Measurements from ENCODE around the gene PDZRN4. TPM values are rescaled to one million over a fixed set of nuclear protein-coding genes. Genes with fewer than 3 reads are reported as not detected.

Gene PDZRN4
- total RNA-seq, 1 experiment from 2014 or later = not detected

DNA sequence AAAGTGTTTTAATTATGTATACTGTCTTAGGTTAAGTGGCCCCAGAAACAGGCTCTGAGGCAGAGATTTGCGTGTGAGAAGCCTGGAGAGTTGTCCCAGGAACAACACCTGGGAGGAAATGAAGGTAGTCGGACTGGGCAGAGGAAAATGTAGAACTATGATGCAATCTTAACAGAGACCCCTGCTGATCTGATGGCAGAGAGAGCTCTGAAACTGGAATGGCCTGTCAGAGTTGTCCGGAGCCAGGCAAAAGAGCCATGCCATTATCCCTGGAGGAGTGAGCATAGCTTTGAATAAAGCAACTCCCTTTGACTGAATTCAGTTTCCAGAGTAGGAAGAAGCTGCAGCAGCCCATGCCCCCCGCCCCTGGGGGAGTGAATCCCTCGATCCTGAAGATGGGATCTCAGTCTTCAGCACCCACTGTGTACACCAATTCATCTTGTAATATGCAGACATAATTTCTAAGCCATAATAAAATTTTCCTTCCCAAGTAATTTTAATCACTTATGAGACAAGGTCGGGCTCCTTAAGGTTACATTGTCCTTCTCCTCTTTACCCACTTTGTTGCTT is 264.8 kb downstream of the PDZRN4 start:
- no peak for DNase-seq (ENCODE audit: low read depth)

DNA sequence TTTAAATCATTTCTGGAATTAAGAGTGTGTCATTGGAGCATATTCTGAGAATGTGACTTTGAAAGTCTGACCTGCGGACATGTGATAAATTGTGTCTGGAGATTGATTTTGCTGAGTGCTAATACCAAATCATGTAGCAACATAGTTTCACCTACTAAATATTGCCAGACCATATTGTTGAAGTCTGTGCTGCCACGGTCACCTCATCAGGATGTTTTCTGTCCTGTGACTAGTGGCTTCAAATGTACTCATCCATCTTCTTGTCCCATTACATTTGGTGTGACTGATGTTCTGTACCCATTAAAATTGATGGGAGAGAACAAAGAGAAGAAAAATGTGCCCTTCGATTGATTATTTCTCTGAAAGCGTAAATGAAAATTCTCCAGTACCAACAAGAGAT is 265.3 kb downstream of the PDZRN4 start:
- no peak for DNase-seq (ENCODE audit: low read depth)

DNA sequence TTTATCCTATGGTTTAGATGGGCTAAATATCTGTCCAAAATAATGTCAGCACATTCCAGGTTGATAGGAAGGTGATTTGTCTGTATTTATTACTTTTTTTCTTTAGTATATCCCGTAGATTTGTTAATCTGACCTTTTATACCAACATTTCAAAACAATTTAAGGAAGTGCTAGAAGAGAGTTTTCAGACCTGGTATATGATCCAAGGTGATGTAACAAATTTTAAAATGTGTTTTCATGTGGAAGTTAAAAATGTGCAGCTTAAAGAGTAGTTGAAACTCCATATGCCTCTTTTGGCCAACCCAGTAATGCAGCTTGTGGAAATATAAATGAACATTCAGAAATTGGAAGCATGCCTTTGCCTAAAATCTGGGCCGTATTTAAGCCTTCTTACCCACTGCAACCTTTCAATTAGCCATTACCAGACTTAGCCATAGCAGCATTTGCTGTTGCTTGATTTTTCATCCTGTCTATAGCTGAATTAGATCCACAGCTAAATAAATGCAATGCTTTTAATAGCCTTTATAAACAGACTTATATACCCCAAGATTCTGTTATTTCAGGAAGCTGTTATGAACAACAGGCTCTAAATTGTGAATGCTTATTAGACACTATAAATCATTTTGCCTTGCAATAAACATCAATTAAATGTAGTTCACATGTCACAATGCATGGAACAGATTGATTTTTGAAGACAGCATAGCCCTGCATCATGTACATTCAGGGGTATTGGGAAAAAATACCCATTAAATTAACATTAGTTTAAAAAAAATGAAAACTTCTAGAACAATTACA is 271.2 kb downstream of the PDZRN4 start:
- no peak for DNase-seq (ENCODE audit: low read depth)

GRCh38 chr12:41459906-41460214 is 271.7 kb downstream of the PDZRN4 start:
- DNase-seq (ENCODE audit: low read depth) = no peak

DNA sequence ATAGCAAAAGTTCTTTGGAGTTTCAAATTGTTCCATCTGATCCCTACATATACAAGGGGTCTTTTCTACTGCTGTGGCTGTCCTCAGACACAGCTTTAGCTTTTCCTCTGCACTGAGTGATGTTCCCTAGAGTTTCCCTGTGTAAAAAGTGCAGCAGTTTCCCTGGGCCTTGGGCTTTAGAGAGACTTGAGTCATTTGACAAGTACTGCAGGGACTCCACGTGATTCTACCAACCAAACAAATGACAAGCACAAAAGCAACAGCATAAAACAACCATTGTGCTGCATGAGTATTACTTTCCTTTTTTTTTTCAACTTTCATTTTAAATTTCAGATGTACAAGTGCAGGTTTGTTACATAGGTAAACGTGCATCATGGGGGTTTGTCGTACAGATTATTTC is 272.8 kb downstream of the PDZRN4 start:
- no peak for DNase-seq (ENCODE audit: low read depth)

GRCh38 chr12:41462312-41462711 is 274.2 kb downstream of the PDZRN4 start:
- DNase-seq (ENCODE audit: low read depth) = no peak

GRCh38 chr12:41465526-41465925 is 277.4 kb downstream of the PDZRN4 start:
- peak; percentile 20 for DNase-seq (ENCODE audit: low read depth)

DNA sequence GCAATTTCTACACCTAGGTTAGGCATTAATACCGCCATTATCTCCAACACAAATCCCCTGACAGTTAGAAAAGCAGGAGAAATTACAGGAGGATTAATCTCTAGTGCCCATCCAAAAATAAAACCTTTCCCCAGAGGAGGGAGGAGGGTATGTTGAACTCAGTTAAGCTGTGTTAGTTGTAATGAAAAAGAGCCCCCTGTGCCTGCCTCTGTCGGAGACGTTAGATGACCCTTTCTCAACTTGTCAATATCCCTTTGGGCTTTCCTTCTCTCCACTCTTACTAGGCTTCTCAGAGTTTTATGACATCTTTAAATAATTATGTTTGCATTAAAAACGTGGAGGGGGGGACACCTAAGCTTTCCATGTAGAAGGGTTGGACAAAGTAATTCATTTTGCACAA is 278.2 kb downstream of the PDZRN4 start:
- DNase-seq (ENCODE audit: low read depth) = no peak

DNA sequence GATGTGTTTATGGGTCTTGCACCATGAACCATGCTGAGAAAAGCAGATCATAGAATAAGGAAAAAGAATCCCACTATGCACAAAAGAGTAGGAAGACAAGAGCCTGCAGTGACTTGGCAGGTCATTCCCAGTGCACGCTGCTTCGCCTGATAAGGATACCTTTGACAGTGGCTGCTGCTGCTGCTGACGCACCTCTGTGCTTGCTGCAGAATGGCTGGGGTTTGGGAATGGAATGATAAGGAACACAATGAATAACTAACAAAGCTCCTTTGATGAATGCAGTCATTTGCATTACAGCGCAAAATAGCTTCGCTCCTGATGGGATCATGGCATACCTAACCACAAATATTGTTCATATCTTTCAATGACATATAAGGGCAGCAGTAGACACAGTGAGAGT is 278.7 kb downstream of the PDZRN4 start:
- DNase-seq (ENCODE audit: low read depth) = peak; percentile 9

GRCh38 chr12:41467591-41468325 is 279.6 kb downstream of the PDZRN4 start:
- DNase-seq (ENCODE audit: low read depth) = no peak

DNA sequence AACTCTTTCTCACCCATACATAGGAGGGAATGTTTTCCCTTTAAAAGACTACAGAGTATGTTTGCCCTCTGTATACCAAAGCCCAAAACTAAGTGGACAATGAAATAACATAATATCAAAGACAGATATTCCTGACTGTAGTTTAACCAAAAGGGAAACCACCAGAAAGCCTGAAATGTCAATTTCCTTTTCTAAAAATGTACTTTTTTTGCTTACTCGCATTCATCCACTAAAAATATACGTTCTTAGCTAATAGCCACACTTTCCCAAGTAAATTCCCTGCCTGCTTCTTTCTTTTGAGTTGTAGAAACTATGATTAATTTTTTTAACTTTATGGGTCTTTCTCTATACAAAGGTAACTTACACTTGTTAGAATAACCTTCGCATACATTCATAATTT is 280.2 kb downstream of the PDZRN4 start:
- DNase-seq (ENCODE audit: low read depth) = no peak

GRCh38 chr12:41468756-41469155 is 280.6 kb downstream of the PDZRN4 start:
- DNase-seq (ENCODE audit: low read depth) = no peak

DNA sequence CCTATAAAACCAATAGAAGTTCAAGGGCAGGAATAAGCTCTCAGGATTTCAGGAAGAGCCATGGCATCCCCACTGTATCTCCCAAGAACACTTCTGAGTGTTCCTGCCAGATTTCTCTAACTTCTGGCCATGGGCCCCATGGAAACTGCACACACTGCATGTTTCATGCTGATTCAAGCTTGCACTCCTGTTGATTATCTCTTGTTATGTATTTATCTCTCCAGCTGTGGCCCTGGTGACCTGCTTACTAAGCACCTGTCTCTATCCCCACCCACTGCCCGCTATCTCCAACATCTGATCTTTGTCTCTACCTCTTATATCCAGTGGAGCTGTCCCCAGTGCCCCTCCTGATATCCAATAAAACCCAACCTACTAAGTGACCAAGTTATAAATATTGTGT is 285.3 kb downstream of the PDZRN4 start:
- DNase-seq (ENCODE audit: low read depth) = no peak

GRCh38 chr12:41474001-41474400 is 285.9 kb downstream of the PDZRN4 start:
- no peak for DNase-seq (ENCODE audit: low read depth)

GRCh38 chr12:41476499-41477439 is 288.6 kb downstream of the PDZRN4 start:
- no peak for DNase-seq (ENCODE audit: low read depth)

- no peak for DNase-seq (ENCODE audit: low read depth)
Measured at GRCh38 chr12:41479426-41479825, 291.3 kb downstream of the PDZRN4 start.

DNA sequence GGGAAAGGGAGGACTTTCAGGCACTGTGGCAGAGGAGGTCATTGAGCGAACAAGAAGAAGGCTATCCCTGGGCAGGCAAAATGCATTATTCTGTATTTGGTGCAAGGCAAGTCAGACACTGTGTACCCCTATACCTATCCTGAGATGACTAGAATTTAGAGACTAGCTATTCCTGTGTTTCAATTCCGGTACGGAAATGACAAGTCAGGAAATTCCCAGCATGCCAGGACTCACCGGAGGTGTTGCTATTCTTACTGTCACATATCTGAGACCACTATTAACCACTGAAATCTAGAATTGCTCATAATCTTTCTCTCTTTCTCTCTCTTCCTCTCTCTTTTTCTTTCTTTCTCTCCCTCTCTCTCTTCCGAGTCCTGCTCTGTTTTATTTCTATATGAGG is 297.1 kb downstream of the PDZRN4 start:
- DNase-seq (ENCODE audit: low read depth) = peak; percentile 37

DNA sequence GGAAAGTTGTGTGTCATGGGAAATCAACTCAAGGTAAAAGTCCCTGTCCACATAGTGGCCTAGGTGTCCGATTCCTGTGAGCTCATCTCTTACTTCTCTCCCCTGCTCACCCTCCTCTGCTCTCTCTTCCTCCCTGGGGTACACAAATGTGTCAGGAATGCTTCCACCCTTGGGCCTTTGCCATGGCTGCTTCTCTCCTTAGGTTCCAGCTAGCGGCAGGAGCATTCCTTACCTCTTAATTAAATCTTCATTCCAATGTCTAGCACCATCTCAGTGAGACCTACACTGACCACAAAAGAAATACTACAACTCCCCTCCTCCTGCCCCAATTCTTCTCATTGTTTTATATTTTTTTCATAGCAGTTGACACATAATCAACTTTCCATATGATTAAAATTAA is 298.6 kb downstream of the PDZRN4 start:
- DNase-seq (ENCODE audit: low read depth) = peak; percentile 81

- DNase-seq (ENCODE audit: low read depth) = no peak
Measured at GRCh38 chr12:41496009-41496408, 307.9 kb downstream of the PDZRN4 start.

DNA sequence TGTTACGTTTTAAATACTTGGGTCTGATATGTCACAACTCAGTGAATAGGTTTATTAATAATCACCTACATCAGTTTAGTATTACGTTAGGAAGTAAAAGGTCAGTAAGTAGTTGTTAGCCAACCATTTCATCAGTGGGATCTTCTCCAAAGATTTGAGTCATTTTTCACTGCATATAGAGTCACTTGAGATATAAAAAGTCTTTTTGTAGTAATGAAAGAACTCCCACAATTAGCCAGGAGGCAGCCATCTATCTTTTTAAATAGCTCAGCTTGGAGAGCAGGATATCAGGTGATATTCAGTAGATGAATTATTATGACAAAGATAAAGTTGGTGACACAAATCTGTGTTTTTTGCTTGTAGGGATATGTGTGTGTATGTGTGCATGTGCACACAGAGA is 309.3 kb downstream of the PDZRN4 start:
- DNase-seq (ENCODE audit: low read depth) = no peak

- no peak for DNase-seq (ENCODE audit: low read depth)
Measured at GRCh38 chr12:41504976-41505375, 316.9 kb downstream of the PDZRN4 start.

DNA sequence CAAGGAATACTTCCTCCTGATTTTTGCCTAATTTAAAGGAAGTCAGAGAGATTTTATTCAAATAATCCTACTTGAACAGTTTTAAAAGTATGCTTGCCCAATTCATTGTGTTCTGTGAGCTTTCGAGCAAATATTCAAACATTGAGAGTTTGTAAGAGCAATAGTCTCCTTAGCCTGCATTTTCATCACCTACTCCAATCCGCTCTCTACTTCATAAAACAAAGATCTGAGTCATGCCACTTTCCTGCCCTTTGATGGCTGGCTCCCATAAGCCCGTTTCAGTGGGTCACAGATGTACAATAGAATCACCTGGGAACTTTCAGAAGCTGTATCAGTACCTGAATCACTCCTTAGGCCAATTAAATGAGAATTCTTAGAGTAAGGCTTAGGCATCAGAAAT is 319.2 kb downstream of the PDZRN4 start:
- DNase-seq (ENCODE audit: low read depth) = no peak
